DOHH2 (cell line): ENCODE measurements around the gene UGT1A8.

ENCODE experiments used
- H3F3A ChIP-seq: fragments of 200-600 bp; sonication (generic), shearing (Covaris generic); 2 replicates; pipeline ENCODE4 v1.6.0; 2016; ENCODE audit warnings: antibody characterized with exemption, mild to moderate bottlenecking; ENCODE audit not compliant: control insufficient read depth, insufficient read depth
- H3K27ac ChIP-seq: fragments of 200-600 bp; sonication (generic); 2 replicates; pipeline ENCODE4 v1.5.1; 2014; ENCODE audit warnings: low read depth, mild to moderate bottlenecking, low read length, moderate library complexity
- H3K27me3 ChIP-seq: fragments of 200-600 bp; sonication (generic); 2 replicates; pipeline ENCODE4 v1.6.1; 2014; ENCODE audit warnings: mild to moderate bottlenecking, low read length, mixed read lengths; ENCODE audit not compliant: control insufficient read depth
- H3K36me3 ChIP-seq: fragments of 200-600 bp; sonication (generic); 2 replicates; pipeline ENCODE4 v1.6.1; 2014; ENCODE audit warnings: mild to moderate bottlenecking, low read length, moderate library complexity, mixed read lengths; ENCODE audit not compliant: control insufficient read depth
- H3K4me1 ChIP-seq: fragments of 200-600 bp; sonication (generic); 2 replicates; pipeline ENCODE4 v1.6.1; 2014; ENCODE audit warnings: mild to moderate bottlenecking, low read length, mixed read lengths; ENCODE audit not compliant: control insufficient read depth
- H3K4me2 ChIP-seq: fragments of 200-600 bp; sonication (generic); 2 replicates; pipeline ENCODE4 v1.6.0; 2014; ENCODE audit warnings: mild to moderate bottlenecking, low read length, moderate library complexity
- H3K4me3 ChIP-seq: fragments of 200-600 bp; sonication (generic); 2 replicates; pipeline ENCODE4 v1.5.1; 2014; ENCODE audit warnings: mild to moderate bottlenecking, low read length, mixed read lengths
- H3K79me2 ChIP-seq: fragments of 200-600 bp; sonication (generic); 2 replicates; pipeline ENCODE4 v1.6.1; 2014; ENCODE audit warnings: mild to moderate bottlenecking, low read length, mixed read lengths; ENCODE audit not compliant: control insufficient read depth
- H3K9me2 ChIP-seq: fragments of 200-600 bp; sonication (generic); replicated peaks from 2 replicates; pipeline ENCODE4 v1.6.1; 2014; ENCODE audit warnings: mild to moderate bottlenecking, low read length, mixed read lengths; ENCODE audit not compliant: control insufficient read depth
- H3K9me3 ChIP-seq: fragments of 200-600 bp; sonication (generic); 2 replicates; pipeline ENCODE4 v1.6.1; 2014; ENCODE audit warnings: antibody characterized with exemption, low read length, mixed read lengths; ENCODE audit not compliant: control insufficient read depth, insufficient read depth
- H4K20me1 ChIP-seq: fragments of 200-600 bp; sonication (generic); 2 replicates; pipeline ENCODE4 v1.6.0; 2014; ENCODE audit warnings: low read depth, mild to moderate bottlenecking, antibody characterized with exemption, low read length, moderate library complexity; ENCODE audit not compliant: control insufficient read depth, insufficient read depth
- EZH2phosphoT487 ChIP-seq: fragments of 200-600 bp; sonication (generic); IDR thresholded peaks from 2 replicates; pipeline ENCODE4 v1.6.1; 2017; ENCODE audit warnings: borderline replicate concordance, mild to moderate bottlenecking, antibody characterized with exemption, low read length, moderate library complexity, mixed read lengths
- TF ChIP-seq, protein P1 (sequence below): fragments of 200-600 bp; sonication (generic); IDR thresholded peaks from one replicate; pipeline ENCODE4 v1.5.1; 2014; ENCODE audit warnings: antibody characterized with exemption, mild to moderate bottlenecking, low read depth, low read length; ENCODE audit not compliant: poor library complexity, severe bottlenecking

The UGT1A8 gene

DNA sequence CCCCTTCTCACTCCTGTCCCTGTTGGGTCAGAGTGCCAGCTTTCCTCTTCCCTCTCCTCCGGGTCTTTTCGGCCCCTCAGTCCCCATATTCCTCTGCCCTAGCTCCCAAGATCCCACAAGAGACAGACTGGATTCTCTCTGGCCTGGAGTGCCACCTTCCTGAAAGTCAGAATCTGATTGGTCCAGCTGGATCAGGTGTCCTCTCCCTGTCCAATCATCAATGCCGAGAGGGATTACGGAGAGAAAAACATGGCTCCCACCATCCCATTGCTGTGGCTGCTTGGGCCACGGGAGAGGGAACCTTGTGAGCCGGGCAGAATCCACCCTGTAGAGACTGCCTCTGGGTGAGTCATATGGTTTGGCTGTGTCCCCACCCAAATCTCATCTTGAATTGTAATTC is 158.0 kb downstream of the UGT1A8 start:
- no peak overlapping the region for H3K27ac ChIP-seq
- no peak overlapping the region for H3K4me2 ChIP-seq
- no peaks in the 10 kb centered on the region for H3K27me3 ChIP-seq
- no peaks in the 10 kb centered on the region for H4K20me1 ChIP-seq
- TF ChIP-seq, protein P1, sequence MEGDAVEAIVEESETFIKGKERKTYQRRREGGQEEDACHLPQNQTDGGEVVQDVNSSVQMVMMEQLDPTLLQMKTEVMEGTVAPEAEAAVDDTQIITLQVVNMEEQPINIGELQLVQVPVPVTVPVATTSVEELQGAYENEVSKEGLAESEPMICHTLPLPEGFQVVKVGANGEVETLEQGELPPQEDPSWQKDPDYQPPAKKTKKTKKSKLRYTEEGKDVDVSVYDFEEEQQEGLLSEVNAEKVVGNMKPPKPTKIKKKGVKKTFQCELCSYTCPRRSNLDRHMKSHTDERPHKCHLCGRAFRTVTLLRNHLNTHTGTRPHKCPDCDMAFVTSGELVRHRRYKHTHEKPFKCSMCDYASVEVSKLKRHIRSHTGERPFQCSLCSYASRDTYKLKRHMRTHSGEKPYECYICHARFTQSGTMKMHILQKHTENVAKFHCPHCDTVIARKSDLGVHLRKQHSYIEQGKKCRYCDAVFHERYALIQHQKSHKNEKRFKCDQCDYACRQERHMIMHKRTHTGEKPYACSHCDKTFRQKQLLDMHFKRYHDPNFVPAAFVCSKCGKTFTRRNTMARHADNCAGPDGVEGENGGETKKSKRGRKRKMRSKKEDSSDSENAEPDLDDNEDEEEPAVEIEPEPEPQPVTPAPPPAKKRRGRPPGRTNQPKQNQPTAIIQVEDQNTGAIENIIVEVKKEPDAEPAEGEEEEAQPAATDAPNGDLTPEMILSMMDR, result no peak
- TF ChIP-seq EZH2phosphoT487, result no peak
- H3K9me2 ChIP-seq, result no peaks in the 10 kb centered on the region
- H3K36me3 ChIP-seq, result no peaks in the 10 kb centered on the region
- peaks cover 2% of the 10 kb centered on the region; the same call in 1 of the 2 replicates for H3K9me3 ChIP-seq
- H3K79me2 ChIP-seq, result no peaks in the 10 kb centered on the region
- H3K4me3 ChIP-seq, result no peak overlapping the region
- no peaks in the 10 kb centered on the region for H3K4me1 ChIP-seq
- no peaks in the 10 kb centered on the region for H3F3A ChIP-seq

DNA sequence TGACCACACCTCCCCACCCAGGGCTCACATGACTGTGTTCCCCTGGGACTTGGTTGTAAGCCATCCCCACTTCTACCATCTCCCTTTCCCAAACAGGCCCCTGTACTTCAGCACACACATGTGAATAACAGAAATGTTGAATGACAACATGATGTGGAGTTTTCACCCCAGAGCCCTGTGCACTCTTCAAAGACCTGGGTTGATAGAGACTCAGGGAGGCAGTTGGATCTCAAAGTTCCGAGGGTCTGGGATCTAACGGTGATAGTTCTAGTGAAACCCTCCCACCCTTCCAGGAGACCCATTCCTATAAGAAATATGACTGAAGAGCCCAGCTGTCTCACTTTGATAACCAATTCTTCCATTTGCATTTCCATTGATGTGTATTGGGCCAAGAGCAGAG is 160.6 kb downstream of the UGT1A8 start, which contains the start of gene MROH2A:
MROH2A (plus strand) TSS at position 301 of the 400 bp plus-strand sequence. CDS start 1,029 bp downstream, outside the sequence.
- 0 out of 2 replicates have a peak, but pooled peaks cover 2% of the 10 kb centered on the region for H3K27me3 ChIP-seq
- H3K9me2 ChIP-seq, result no peaks in the 10 kb centered on the region
- H3F3A ChIP-seq, result no peaks in the 10 kb centered on the region
- H3K4me3 ChIP-seq, result no peak within 1 kb of the TSS
- H4K20me1 ChIP-seq, result no peaks in the 10 kb centered on the region
- H3K79me2 ChIP-seq, result no peaks in the 10 kb centered on the region
- no peaks in the 10 kb centered on the region for H3K4me1 ChIP-seq
- no peak within 1 kb of the TSS for H3K4me2 ChIP-seq
- TF ChIP-seq, protein P1, result no peak
- TF ChIP-seq EZH2phosphoT487, result no peak
- H3K27ac ChIP-seq, result no peak within 1 kb of the TSS
- H3K36me3 ChIP-seq, result no peaks in the 10 kb centered on the region
- H3K9me3 ChIP-seq, result peaks cover 2% of the 10 kb centered on the region; the same call in 1 of the 2 replicates

DNA sequence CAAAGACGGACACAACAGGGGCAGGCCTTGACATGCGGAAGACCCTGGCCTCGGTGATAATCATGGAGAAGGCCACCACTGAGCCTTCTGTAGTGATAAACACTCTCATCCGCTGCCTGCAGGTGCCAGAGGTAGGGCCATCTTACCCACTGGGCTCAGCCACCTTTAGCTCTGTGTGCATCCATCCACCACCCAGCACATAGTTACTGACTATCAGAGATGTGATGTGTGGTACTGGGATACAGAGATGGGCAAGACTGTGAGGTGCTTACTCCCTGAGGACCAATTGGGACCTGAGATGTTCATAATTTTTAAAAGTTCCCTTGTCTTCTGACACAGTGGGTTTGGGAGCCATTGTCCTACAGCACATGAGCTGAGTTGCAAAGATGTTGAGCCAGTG is 162.3 kb downstream of the UGT1A8 start:
- H3K27me3 ChIP-seq, result 0 out of 2 replicates have a peak, but pooled peaks cover 2% of the 10 kb centered on the region
- H3K9me2 ChIP-seq, result no peaks in the 10 kb centered on the region
- H4K20me1 ChIP-seq, result no peaks in the 10 kb centered on the region
- no peaks in the 10 kb centered on the region for H3K79me2 ChIP-seq
- H3K4me3 ChIP-seq, result no peak overlapping the region
- H3F3A ChIP-seq, result no peaks in the 10 kb centered on the region
- H3K36me3 ChIP-seq, result no peaks in the 10 kb centered on the region
- TF ChIP-seq, protein P1, result no peak
- TF ChIP-seq EZH2phosphoT487, result no peak
- no peaks in the 10 kb centered on the region for H3K4me1 ChIP-seq
- H3K9me3 ChIP-seq, result peaks cover 2% of the 10 kb centered on the region; the same call in 1 of the 2 replicates
- no peak overlapping the region for H3K4me2 ChIP-seq
- H3K27ac ChIP-seq, result no peak overlapping the region
